GM18526 (cell line): ENCODE results near the gene ARSI.

Experiments used
- POLR2A ChIP-seq: IDR thresholded peaks from 3 replicates; pipeline ENCODE4 v1.6.1; 2011; ENCODE audit not compliant: insufficient read length; ENCODE audit errors: extremely low read depth

The ARSI gene

DNA sequence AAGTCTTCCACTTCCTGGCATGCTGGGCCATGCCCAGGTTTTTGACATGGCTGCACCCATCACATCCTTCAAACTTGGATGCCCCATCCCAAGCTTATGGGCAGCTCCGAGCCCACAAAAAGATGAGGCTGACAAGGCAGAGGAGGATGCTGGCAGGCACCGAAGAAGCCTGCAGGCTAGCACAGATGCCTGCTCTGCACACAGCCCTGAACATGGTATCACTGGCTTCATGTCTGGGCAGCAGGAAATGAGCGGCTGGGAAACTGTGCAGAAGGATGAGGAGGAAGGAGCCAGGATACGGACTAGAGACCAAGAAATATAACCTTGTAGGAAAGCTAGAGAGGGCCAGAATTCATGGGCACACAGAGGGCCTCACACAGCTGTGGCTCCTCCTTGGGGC, 27.9 kb downstream of the ARSI start:
- TF ChIP-seq POLR2A, result no peak

- TF ChIP-seq POLR2A, result no peak
Measured at GRCh38 chr5:150272531-150272930, 30.2 kb downstream of the ARSI start.

DNA sequence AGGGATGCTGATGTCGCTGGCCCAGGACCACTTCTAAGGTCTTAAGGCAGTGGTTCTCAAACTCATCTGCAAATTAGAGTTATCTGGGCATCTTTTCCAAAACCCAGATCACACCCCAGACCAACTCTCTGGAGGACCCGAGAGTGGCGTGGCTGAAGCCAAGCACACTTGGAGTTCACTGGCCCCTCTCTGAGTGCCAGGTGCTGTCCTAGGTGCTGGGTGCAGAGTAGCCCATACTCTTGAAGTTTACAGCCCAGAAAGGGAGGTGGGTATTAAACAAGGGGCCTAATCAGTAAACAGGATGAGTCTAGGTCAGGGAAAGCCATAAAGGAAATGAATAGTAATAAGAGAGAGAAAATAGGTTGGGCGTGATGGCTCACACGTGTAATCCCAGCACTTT, 30.8 kb downstream of the ARSI start:
- no peak for TF ChIP-seq POLR2A

- TF ChIP-seq POLR2A, result no peak
Measured at GRCh38 chr5:150271296-150271692, 31.4 kb downstream of the ARSI start.

DNA sequence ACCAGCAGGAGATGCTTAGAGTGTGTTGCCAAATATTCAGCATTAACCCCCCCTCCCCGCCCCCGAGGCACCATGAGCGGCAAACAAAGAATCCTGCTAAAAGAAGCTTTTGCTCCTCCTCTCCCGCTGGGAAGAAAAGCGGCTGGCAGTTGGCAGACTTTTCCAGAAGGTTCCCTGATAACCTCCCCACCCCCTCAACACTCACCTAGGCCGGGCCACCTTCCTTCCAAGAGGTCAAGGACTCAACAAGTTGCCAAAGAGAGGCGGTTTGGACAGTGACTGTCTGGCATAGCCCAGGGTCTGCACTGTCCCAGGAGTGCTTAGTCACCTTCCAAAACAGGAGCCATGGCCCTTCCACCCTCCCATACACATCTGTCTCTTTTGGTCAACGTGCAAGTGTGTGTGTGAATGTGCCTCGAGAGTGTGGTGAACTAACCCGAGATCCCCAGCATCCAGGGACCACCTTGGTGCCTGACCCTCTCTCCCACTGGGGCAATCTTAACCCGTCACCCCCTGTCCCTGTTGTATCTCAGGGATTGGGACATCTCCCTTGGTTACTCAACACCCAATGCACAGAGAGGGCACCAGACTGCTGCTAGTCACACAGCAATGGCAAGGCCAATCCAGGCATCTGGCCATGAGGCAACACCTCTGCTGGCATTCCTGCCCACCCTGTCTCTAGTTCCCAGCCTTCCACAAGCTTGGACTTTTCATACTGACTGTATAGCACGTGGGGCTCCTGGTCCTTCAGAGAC, 32.0 kb downstream of the ARSI start:
- no peak for TF ChIP-seq POLR2A

- TF ChIP-seq POLR2A, result no peak
Measured at GRCh38 chr5:150266871-150267291, 35.8 kb downstream of the ARSI start.

DNA sequence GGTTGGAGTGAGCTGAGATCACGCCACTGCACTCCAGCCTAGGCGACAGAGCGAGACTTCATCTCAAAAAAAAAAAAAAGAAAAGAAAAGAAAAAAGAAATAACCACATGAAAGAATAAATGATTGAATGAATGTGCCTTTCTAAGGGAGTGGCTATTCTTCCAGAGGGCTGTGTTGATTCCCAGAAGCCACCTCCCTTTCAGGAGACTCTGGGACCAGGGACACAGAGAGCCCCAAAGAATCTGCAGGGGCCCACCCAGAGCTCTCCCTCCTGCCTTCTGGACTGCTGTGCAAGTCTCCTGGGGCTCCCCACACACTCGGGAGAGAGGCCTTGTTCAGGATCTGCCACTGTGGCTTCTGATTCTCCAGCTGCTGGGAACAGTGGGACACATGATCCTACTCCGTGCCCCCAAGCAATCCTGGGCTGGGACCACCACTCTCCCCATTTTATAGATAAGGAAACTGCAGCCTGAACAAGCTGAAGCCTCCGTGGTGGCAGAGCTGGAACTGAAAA, 36.8 kb downstream of the ARSI start:
- no peak for TF ChIP-seq POLR2A

DNA sequence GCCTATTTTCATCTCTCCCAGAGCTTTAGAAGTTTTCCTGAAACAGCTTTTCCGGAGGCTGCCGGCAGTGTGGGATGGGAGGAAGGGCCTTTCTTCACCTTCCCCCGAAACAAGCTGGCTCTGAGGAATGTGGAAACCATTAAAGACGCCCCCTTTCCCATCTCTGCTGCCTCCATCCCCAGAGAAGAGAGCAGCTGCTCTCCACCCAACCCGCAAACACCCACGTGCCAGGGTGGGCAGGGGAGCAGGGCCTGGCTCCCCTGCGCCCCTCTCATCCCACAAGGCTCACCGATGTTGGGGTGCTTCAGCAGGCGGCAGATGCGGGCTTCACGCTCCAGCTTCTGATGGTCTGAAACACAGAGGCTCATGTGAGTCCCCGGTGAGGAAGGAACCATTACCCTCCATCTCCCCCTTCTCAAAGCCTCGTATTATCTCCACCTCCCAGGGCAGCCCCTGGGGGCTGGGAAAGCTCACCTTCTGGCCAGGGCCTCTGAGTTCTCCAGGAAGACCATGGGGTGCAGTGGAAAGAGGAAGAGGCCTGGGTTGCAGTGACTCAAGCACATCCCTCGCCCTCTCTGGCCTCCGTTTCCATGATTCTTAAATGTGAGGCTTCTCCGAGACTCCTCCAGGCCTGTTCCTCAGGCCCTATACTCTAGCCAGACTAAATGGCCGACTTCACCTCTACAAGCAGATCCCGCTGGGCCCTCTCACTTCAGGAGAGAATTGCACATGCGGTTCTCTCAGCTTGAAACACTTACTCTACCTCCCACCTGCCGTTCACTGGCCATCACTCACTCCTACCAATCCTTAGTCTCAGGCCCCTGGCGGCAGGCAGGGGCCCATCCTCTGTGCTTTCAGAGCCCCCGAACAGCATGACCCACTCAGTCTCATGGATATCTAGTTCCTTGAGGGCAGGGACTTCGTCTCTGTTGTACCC, 37.8 kb downstream of the ARSI start:
- TF ChIP-seq POLR2A, result no peak

- TF ChIP-seq POLR2A, result no peak
Measured at GRCh38 chr5:150263801-150264621, 38.7 kb downstream of the ARSI start.

- no peak for TF ChIP-seq POLR2A
Measured at GRCh38 chr5:150263375-150263775, 39.3 kb downstream of the ARSI start.

GRCh38 chr5:150262502-150262901, 40.2 kb downstream of the ARSI start:
- no peak for TF ChIP-seq POLR2A

DNA sequence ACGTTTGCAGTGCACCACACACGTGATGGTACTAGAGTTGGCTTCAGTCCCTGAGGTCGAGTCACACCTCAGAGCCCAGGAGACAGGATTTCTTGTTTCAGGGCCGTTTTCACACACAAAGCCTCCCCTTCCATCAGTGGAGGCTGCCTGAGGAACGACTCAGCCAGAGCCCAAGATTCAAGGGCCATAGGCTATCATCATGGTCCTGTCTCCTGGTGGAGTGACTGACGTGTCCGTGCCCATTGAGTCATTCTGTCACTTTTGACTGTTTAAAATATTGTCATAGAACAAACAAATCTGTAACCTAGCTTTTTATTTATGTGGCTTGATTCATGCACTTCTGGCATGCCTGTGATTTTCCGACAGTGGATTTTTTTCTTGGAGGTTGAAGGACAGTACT, 41.5 kb downstream of the ARSI start:
- TF ChIP-seq POLR2A, result no peak

- TF ChIP-seq POLR2A, result no peak
Measured at GRCh38 chr5:150258130-150258529, 44.6 kb downstream of the ARSI start.

DNA sequence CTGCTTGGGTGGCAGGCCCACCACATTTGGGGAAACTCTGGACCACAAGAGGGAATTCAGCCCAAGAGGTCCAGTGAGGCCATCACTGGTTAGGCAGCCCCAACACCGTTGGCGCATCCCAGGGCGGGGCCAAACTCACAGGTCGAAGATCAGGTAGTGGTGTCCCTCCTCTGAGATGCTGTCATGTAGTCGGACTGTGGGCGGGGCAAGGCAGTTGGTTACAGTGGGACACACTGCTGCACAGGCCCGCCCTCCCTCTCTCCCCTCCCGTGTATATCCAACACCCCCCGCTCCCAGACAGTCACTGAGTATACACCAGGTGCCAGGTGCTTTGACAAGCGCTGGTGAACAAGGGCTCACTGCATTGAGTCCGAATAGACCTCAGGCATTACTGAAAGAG, 45.3 kb downstream of the ARSI start:
- no peak for TF ChIP-seq POLR2A

- no peak for TF ChIP-seq POLR2A
Measured at GRCh38 chr5:150256410-150257064, 46.2 kb downstream of the ARSI start.
